Islet of Langerhans (tissue), 1 donor: ENCODE data around the gene PIAS1.
"Not testable (repeated sequence)": the region's sequence is repeated elsewhere in the genome, so short reads cannot be mapped to it uniquely, and the experiment has no call there.

ENCODE experiments used
- FAIRE-seq: peaks from one replicate; lab custom pipeline; 2011; peaks lifted over from hg19 to GRCh38; lab: Jason Lieb, UNC

The PIAS1 gene

GRCh38 chr15:68204361-68204760, 150.2 kb downstream of the PIAS1 start:
- FAIRE-seq: no peak

DNA sequence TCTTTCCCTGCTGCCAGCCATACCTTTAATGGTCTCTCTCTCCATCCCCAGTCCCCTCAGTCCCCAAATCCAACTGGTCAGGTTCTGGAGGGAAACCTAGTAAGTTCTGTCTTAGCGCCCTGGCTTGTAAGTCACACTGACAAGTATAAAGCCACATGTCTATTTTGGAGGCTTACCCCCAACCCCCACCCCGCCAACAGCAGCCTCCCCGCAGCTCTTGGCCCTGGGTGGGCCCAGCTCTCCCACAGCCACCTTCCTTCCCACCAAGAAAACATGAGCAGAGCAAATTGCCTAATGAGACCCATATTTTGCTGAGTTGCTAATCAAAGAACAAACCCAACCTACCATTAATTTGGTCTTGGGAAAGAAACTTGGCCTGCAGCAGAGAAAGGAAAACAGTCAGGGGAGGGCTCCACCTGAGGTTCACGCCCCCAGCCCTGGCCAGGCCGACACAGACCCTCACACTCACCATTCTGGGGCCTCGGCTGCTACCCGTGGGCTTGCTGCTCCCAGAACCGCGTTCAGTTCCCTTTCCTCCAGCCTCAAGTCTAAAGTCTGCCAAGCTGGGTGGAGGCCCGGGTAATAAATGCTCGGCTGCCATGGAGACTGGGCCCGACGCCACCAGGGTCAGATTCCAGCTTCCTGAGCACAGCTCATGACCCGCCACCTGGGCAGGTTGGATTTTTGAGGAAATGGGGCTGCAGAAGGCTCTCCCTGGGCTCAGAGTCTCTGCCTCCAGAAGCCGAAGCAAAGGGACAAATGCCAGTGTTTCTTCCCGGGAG, 150.9 kb downstream of the PIAS1 start, which contains the start of gene CALML4:
CALML4 (minus strand) TSS at position 557 of the 782 bp plus-strand sequence; CDS start at position 472, 85 bp downstream.
- no peak for FAIRE-seq

DNA sequence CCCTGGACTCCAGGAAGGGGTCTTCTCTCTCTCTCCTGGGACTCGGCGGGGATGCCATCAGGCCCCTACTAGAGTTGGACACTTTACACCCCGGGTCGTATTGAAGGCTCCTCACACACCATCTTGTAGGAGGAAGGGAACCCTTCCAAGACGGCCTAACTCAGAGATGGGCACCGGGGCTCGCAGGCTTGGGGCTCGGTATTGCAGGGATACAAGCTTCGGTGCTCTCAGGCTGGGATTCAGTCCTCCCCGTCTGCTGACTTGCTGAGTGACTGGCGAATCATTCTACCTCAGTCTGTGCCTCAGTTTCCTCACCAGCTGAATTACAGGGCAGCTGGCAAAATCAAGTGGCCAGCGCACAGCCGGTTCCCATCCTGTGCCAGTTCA, 151.4 kb downstream of the PIAS1 start:
- no peak for FAIRE-seq

- no peak for FAIRE-seq
These were observed 151.9 kb downstream of the PIAS1 start for GRCh38 chr15:68205954-68206539.

GRCh38 chr15:68206711-68207151, 152.6 kb downstream of the PIAS1 start:
- no peak for FAIRE-seq

DNA sequence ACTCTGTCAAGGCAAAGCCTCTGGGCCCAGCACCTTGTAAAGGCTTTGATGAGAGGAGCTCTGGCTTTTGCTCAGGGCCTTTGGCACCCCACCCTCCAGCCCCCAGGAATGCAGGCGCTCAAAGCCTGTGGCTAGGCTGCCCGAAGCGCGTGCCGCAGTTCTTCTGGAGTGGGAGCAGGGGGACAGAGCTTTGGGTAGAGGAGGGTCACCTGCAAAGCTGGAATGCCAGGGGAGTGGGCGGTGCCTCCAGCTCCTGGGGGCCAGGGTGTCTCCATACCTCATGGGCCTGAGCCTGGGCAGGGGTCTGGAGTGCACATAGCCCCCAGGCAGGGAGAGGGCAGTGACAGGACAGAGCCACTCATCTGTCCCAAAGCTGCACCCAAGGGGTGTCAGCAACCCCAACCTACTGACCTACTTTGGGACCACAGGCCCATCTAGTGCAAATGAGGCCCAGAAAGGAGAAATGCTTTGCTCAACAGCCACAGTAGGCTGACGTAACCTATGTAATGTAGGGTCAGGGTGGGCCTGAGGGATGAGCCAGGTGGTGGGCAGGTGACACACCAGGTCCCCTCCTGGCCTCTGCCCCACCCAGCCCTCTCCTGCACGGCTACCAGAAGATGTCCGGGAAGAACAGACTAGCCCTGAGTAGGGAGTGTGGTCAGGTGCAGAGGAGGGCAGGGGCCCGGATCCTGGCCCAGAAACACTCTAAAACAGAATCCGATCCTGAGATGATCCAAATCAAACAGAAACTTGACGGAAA, 153.2 kb downstream of the PIAS1 start:
- no peak for FAIRE-seq

GRCh38 chr15:68208136-68208535, 154.0 kb downstream of the PIAS1 start:
- FAIRE-seq: no peak

GRCh38 chr15:68208636-68209240, 154.6 kb downstream of the PIAS1 start:
- FAIRE-seq: no peak

DNA sequence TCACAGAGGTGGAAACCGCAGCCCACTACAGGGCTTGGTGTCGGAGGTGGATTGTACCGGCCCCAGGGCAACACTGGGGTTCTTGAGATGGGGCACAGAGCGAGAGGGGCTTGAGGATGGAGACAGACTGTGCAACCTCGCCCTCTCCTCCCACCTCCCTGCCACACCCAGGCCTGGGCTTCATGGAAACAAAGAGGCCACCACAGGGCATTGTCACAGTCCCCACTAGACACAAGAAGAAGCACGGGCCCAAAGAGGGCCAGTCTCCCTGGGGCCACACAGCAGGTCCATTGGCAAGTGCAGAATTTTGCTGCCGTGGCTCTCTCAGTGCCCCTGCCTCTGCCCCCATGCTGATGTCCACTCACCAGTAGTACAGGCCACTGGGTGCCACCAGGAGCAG, 155.2 kb downstream of the PIAS1 start:
- FAIRE-seq: no peak

DNA sequence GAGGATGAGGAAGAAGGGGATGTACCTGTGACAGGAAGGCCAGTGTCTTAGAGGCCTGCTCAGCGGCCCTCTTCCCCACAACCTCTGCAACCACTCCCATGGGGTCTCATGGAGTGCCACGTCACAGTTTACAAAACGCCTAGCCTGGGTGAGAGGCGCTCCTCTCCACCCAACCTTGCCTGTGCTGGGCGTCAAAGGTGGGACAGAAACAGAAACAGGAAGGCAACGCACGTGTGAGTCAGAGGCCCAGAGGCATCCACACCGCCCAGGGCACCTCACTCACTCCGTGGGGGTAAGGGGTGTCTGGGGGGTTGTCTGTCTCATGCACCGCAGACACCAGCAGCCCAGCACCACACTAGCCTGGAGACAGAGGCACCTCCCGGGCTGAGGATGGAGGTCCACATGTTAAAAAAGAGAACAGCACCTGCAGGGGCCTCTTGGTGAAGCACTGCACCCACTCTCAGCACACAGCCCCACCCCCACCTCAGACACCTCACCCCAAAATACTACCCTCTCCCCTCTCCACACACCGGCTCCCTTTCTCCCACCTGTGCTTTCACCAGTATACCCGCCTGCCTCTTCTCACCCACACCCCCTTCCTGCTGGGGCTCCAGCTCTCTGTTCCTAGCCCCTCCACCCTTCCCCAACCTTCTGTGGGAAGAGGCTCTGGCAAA, 155.8 kb downstream of the PIAS1 start:
- no peak for FAIRE-seq

- FAIRE-seq: no peak
These were observed 156.3 kb downstream of the PIAS1 start for GRCh38 chr15:68210409-68210756.

DNA sequence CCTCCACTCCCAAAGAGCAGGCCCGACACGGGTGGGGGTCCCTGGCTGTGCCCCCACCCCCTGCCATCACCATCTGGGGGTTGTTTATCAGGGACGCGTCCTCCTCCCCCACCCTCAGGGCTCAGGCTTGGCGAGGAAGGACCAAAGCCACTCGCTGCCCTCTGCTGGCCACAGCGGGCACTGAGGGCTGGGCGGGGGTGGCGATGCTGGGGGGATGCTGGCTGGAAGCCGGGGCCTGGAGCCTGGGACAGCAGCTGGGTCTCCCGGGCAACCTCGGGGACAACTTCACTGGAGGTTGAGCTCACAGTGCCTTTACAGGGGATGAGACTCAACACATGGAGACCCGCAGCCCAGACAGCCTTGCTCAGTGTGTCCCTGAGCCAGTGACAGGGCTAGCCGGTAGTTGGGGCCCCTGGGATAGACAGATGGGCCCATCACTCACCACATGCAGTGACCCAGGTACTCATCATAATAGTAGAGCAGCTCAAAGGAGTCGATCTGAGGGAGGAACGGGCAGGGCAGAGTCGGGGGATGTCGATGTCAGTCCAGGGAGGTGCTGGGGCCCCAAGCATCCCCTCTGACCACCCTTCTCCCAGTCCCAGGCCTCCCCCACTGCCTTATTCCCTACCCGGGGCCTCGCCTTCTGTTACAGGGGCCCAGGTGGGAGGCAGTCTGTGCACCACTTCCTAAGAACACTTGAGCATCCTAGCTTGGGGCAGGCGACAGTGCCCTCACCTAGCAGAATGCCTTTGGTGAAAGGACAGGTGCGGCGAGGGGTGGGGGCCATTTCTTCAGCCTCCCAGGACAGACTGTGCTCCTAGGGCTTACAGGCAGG, 156.9 kb downstream of the PIAS1 start:
- no peak for FAIRE-seq

DNA sequence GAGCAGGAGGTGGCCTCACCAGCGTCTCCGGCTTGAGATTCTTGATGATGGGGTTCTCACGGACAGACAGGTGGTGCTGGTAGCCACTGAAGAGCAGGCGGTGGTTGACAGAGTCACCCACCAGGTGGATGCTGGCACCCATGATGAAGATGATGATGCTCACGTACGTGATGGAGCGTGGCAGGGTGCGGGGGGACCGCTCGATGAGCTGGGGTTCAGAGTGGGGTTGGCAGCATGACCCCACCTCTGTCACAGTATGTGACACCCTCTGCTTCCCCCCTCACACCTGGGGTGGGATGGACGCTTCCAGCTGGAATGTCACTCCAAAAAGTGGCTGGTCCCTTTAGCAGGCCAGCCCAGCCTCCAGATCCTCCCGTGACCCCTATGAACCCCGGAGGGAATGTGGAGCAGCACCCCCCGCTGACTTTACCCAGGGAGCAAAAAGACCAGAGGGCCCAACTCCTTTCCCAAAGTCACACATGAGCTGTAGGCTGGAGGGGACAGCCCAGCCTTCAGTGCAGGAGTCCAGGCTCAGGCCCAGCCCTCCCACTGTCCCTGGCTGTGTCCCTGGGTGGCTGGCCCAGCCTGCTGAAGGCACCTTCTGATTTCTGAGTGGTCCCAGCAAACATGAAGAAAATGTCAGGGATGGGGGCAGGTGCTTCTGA, 157.7 kb downstream of the PIAS1 start:
- no peak for FAIRE-seq

DNA sequence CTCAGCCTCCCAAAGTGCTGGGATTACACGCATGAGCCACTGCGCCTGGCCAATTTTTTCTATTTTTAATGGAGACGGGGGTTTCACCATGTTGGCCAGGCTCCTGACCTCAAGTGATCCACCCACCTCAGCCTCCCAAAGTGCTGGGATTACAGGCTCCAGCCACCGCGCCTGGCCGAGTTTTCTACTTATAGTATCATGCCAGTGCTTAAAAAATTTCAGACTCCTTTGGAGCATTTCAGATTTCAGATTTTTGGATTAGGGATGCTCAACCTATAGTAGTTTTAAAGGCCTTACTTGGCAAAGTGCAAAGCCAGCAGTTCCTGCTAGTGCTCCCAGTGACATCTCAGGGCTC, 159.4 kb downstream of the PIAS1 start:
- not testable (repeated sequence) for FAIRE-seq

GRCh38 chr15:68213991-68214837, 160.1 kb downstream of the PIAS1 start:
- FAIRE-seq: no peak

DNA sequence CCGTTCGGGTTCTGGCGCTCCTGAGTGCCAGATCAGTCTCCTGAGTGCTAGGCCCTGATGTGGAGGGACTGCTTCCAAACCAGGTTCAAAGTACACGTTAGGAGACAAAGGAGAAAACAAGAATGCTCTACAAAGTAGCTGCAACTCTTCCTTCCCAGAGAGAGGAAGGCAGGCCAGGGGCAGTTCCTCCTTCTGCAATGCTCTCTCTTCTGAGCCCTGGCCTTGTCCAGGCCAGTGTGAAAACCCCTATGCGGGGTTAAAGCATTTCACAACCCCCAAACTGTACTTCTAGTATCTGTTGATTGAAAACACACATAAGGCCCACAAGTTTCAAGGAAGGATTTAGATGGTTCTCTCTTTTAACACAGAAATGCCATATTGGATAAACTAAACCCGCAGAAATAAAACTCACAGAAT, 160.7 kb downstream of the PIAS1 start:
- no peak for FAIRE-seq

DNA sequence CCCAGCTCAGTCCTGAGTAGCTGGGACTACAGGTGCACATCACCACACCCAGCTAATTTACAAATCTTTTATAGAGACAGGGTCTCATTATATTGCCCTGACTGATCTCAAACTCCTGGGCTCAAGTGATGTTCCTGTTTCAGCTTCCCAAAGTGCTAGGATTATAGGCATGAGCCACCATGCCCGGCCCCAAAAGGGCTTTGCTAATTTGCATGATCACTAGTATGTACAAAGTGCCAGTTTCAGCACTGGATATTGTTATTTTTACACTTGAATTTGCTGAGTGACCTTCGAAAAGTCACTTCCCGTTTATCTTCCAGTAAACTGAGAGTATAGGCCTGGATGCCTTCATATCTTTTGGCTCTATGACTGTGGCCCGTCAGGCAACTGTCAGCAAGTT, 163.2 kb downstream of the PIAS1 start:
- no peak for FAIRE-seq

DNA sequence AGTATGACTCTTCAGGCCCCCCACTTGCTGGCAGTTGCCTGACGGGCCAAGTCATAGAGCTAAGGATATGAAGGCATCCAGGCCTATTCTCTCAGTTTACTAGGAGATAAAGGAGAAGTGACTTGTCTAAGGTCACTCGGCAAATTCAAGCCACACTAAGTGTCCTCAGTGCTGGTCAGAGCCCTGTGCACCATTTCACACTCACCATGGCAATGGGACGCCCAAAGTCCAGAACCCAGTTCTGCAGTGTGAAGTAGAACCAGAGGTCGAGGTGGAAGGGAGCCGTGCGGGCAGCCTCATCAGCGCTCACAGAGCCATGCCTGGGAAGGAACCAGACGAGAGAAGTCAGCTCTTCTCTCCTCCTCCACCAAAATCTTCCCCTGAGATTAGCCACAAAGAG, 164.2 kb downstream of the PIAS1 start:
- FAIRE-seq: no peak

GRCh38 chr15:68218847-68219798, 165.0 kb downstream of the PIAS1 start:
- FAIRE-seq: no peak
